HL-60 (cell line): Measurements from ENCODE around the gene AMZ1.

ENCODE experiments used
- CTCF ChIP-seq: IDR thresholded peaks from one replicate; pipeline ENCODE4 v1.5.1; 2011; ENCODE audit warnings: low read length, control low read depth, inconsistent platforms; ENCODE audit not compliant: insufficient read depth
- GABPA ChIP-seq: IDR thresholded peaks from 2 replicates; pipeline ENCODE4 v1.6.1; 2012; ENCODE audit warnings: low read depth
- POLR2AphosphoS5 ChIP-seq: IDR thresholded peaks from 2 replicates; pipeline ENCODE4 v1.6.1; 2012; ENCODE audit warnings: low read depth

- TF ChIP-seq CTCF (no peak), POLR2AphosphoS5 (no peak), GABPA (no peak)
Observed at GRCh38 chr7:2717293-2718261, 29.6 kb downstream of the AMZ1 start.
